Activated CD8-positive, alpha-beta T cell treated with anti-CD3 and anti-CD28 coated beads, Interleukin-2, amount 10 ng/mL, durations not matched to agents 7 days and 5 days (primary cell): ENCODE measurements around the gene HMGN4. TPM values are rescaled to one million over a fixed set of nuclear protein-coding genes. Genes with fewer than 3 reads are reported as not detected.

Source experiments
- ATAC-seq: fragments of 150-1000 bp; cut with Tn5 transposase; one replicate; pipeline ENCODE4 v1.10.0; 2021; ENCODE audit warnings: moderate library complexity
- CTCF ChIA-PET: fragments of 350-600 bp; sonication (Branson Sonifier 250); formaldehyde crosslinking; loops from one replicate; lab custom pipeline; 2021; ENCODE audit warnings: antibody characterized with exemption; lab: Charles Lee
- POLR2A ChIA-PET: fragments of 350-600 bp; sonication (Branson Sonifier 250); formaldehyde crosslinking; loops from one replicate; lab custom pipeline; 2021; ENCODE audit warnings: antibody characterized with exemption; lab: Charles Lee
- DNase-seq: peaks from one replicate; pipeline ENCODE4 v3.0.0-alpha.2; 2020
- H3K27ac Mint-ChIP-seq: one replicate; pipeline ENCODE4 v1.8.0; 2021; ENCODE audit warnings: mild to moderate bottlenecking, mixed read lengths
- H3K27me3 Mint-ChIP-seq: one replicate; pipeline ENCODE4 v1.8.0; 2021; ENCODE audit warnings: low read depth, mixed read lengths
- H3K36me3 Mint-ChIP-seq: one replicate; pipeline ENCODE4 v1.8.0; 2021; ENCODE audit warnings: low read depth, mixed read lengths
- H3K4me1 Mint-ChIP-seq: one replicate; pipeline ENCODE4 v1.8.0; 2021; ENCODE audit warnings: low read depth, mixed read lengths
- H3K4me3 Mint-ChIP-seq: one replicate; pipeline ENCODE4 v1.8.0; 2021; ENCODE audit warnings: mild to moderate bottlenecking, mixed read lengths
- H3K9me3 Mint-ChIP-seq: one replicate; pipeline ENCODE4 v1.8.0; 2022; ENCODE audit warnings: mixed read lengths; ENCODE audit not compliant: insufficient read depth
- total RNA-seq, 2 experiments: library from RNA; stranded (reverse); gene quantifications; one replicate each; pipeline ENCODE4 v1.2.3, GENCODE V29; 2021

HMGN4 gene
- total RNA-seq, 2 experiments from 2014 or later, result 80.8 to 84.9 TPM

DNA sequence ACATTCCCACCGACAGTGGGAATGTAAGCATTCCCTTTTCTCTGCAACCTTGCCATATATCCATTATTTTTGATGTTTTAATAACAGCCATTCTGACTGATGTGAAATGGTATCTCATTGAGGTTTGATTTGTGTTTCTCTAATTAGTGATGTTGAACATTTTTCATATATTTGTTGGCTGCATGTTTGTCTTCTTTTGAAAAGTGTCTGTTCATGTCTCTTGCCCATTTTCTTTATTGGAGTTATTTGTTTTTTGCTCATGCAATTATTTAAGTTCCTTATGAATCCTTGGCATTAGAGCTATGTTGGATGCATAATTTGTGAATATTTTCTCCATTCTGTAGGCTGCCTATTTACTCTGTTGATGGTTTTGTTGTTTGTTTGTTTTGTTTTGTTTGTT lies 40.6 kb downstream of the HMGN4 start:
- CTCF ChIA-PET, result interaction anchor here (2.0 to 20.0 kb wide), 2 partner anchors 15 to 257 kb away, joined by 7 to 298 read pairs; no protein-coding TSS in a partner anchor
- POLR2A ChIA-PET, result no interaction called here
- DNase-seq (no peak), ATAC-seq (no peak)
- H3K4me3 Mint-ChIP-seq, result no peak overlapping the region
- H3K4me1 Mint-ChIP-seq, result peaks cover 21% of the 10 kb centered on the region
- peaks cover 31% of the 10 kb centered on the region for H3K27me3 Mint-ChIP-seq
- no peak overlapping the region for H3K27ac Mint-ChIP-seq
- H3K36me3 Mint-ChIP-seq, result peaks cover 5% of the 10 kb centered on the region
- no peaks in the 10 kb centered on the region for H3K9me3 Mint-ChIP-seq

DNA sequence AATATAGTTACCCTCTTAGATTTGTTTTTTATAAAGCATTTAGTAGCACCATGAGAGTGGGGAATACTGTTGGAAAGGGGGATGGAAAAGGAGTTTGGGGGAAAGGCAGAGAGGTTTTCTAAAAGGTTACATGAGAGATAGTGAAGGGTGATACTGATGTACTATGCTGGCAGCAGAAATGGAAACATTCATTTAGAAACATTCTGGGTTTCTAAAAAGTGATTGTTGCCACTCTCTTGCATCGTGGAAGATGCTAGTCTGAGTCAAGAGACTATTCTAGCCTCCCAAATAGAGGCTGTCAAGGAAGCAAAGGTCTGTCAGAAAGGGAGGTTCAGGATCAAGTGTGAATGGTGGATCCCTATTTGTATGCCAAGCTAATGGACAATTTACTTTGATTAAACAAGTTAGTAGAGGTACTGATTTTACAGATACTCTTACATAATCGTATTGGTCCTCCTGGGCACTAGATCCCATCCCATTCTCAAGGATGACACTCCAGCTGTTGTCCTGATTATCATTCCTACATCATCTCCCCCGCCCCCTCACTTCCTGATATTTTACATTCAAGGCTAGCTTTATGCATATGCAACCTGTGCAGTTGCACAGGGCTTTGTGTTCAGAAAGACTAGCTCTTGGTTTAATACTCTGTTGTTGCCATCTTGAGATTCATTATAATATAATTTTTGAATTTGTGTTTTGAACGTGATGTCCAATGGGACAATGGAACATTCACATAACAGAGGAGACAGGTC lies 43.2 kb downstream of the HMGN4 start:
- ChIA-PET POLR2A (no interaction called here), CTCF (interaction anchor here (2.2 to 20.0 kb wide), 2 partner anchors 10 to 12 kb away, joined by 5 to 298 read pairs; no protein-coding TSS in a partner anchor)
- peaks cover 13% of the 10 kb centered on the region for H3K4me1 Mint-ChIP-seq
- H3K36me3 Mint-ChIP-seq, result peaks cover 5% of the 10 kb centered on the region
- H3K4me3 Mint-ChIP-seq, result no peak overlapping the region
- no peaks in the 10 kb centered on the region for H3K9me3 Mint-ChIP-seq
- ATAC-seq (no peak), DNase-seq (no peak)
- peaks cover 40% of the 10 kb centered on the region for H3K27me3 Mint-ChIP-seq
- no peak overlapping the region for H3K27ac Mint-ChIP-seq

DNA sequence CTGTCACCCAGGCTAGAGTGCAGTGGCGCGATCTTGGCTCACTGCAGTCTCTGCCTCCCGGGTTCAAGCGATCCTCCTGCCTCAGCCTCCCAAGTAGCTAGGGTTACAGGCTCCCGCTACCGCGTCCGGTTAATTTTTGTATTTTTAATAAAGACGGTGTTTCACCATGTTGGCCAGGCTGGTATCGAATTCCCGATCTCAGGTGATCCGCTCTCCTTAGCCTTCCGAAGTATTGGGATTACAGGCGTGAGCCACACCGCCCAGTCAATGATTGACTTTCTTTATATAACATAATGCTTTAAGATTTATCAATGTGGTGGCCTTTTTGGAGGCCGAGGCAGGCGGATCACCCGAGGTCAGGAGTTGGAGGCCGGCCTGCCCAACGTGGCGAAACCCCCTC lies 50.8 kb downstream of the HMGN4 start:
- H3K36me3 Mint-ChIP-seq, result no peaks in the 10 kb centered on the region
- no peak overlapping the region for H3K27ac Mint-ChIP-seq
- peaks cover 36% of the 10 kb centered on the region for H3K27me3 Mint-ChIP-seq
- H3K4me1 Mint-ChIP-seq, result no peaks in the 10 kb centered on the region
- DNase-seq (no peak), ATAC-seq (no peak)
- no peaks in the 10 kb centered on the region for H3K9me3 Mint-ChIP-seq
- ChIA-PET POLR2A (no interaction called here), CTCF (interaction anchor here (1.1 kb wide), 1 partner anchor 12 kb away, joined by 3 read pairs; no protein-coding TSS in a partner anchor)
- no peak overlapping the region for H3K4me3 Mint-ChIP-seq

DNA sequence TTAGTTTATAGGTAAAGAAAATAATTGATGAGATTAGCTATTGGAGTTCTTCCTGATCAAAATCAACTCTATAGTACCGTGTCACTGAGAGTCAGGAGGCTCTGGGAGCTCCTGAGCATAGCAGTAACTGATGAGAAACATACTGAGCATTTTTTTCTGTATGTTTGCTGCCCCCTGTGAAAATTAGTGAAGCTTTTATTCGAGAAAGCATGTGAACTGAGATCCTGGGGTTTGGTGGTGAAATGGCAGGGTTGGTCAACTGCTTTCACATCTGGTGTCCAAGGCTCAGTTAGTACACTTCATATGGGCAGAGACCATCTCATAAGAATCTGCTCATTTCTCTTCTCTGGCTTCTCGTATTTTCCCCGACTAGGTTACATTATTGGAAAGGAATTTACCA lies 54.5 kb downstream of the HMGN4 start:
- Mint-ChIP-seq H3K27ac (no peak overlapping the region), H3K4me3 (no peak overlapping the region), H3K4me1 (peaks cover 7% of the 10 kb centered on the region), H3K36me3 (no peaks in the 10 kb centered on the region), H3K27me3 (peaks cover 30% of the 10 kb centered on the region), H3K9me3 (no peaks in the 10 kb centered on the region)
- POLR2A ChIA-PET, result interaction anchor here (0.6 kb wide), 1 partner anchor 1300 kb away, joined by 3 read pairs; no protein-coding TSS in a partner anchor
- CTCF ChIA-PET, result interaction anchor here (4.8 to 6.3 kb wide), 2 partner anchors 15 to 253 kb away, joined by 58 to 298 read pairs; no protein-coding TSS in a partner anchor
- ATAC-seq (no peak), DNase-seq (no peak)

DNA sequence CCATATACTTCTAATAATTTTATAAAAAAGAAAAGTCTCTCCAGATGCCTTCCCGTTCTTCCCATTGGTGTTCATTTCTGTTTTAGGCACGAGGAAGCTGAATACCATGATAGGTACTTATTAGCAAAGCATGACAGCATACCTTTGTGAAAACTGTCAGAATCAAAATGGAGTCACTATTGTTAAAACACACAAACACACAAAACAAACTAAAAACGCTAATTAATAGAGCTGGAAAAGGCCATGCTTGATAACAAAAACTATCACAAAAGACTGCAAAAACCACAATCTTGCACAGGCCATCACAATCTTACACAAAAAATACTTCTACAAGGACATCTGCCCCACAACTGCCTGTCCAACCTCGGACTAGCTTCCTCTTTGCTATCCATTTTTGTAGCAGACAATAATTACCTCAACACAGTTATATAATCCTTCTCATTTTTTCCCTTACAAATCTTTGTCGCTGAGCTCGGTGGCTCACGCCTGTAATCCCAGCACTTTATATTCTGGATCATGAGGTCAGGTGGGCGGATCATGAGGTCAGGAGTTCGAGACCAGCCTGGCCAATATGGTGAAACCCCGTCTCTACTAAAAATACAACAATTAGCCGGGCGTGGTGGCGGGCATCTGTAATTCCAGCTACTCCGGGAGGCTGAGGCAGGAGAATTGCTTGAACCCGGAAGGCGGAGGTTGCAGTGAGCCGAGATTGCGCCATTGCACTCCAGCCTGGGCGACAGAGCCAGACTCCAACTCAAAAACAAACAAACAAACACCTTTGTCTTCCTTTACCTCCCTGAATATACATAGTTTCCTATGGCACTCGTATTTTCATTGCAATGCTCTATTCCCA lies 55.3 kb downstream of the HMGN4 start:
- no peak for DNase-seq
- no peak overlapping the region for H3K4me3 Mint-ChIP-seq
- peaks cover 1% of the 10 kb centered on the region for H3K36me3 Mint-ChIP-seq
- no peak for ATAC-seq
- H3K4me1 Mint-ChIP-seq, result peaks cover 16% of the 10 kb centered on the region
- no peak overlapping the region for H3K27ac Mint-ChIP-seq
- POLR2A ChIA-PET, result interaction anchor here (0.6 kb wide), 1 partner anchor 252 kb away, joined by 3 read pairs; no protein-coding TSS in a partner anchor
- peaks cover 30% of the 10 kb centered on the region for H3K27me3 Mint-ChIP-seq
- H3K9me3 Mint-ChIP-seq, result no peaks in the 10 kb centered on the region
- CTCF ChIA-PET, result interaction anchor here (4.8 to 6.3 kb wide), 2 partner anchors 16 to 253 kb away, joined by 58 to 298 read pairs; no protein-coding TSS in a partner anchor

DNA sequence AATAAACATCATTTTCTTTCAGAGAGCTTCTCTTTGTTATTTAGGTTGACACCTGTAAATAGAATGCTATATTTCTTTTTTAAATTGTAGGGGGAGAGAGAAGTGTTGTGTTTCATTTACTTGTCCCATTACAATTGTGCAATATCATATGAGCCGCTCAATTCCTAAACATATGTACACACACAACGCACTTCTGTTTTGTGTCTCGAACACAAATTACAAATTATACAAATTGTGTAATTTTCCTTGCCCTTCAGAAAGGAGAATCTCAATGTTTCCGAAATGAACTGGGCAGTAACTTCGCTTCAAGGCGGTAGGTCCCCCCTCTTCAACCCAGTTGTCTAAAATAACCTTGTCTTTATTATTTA lies 55.9 kb downstream of the HMGN4 start:
- DNase-seq, result no peak
- H3K4me1 Mint-ChIP-seq, result peaks cover 19% of the 10 kb centered on the region
- H3K27ac Mint-ChIP-seq, result no peak overlapping the region
- POLR2A ChIA-PET, result no interaction called here
- H3K36me3 Mint-ChIP-seq, result peaks cover 4% of the 10 kb centered on the region
- H3K4me3 Mint-ChIP-seq, result no peak overlapping the region
- no peaks in the 10 kb centered on the region for H3K9me3 Mint-ChIP-seq
- H3K27me3 Mint-ChIP-seq, result peaks cover 30% of the 10 kb centered on the region
- CTCF ChIA-PET, result interaction anchor here (4.8 to 6.3 kb wide), 2 partner anchors 17 to 254 kb away, joined by 58 to 298 read pairs; no protein-coding TSS in a partner anchor
- ATAC-seq, result no peak

DNA sequence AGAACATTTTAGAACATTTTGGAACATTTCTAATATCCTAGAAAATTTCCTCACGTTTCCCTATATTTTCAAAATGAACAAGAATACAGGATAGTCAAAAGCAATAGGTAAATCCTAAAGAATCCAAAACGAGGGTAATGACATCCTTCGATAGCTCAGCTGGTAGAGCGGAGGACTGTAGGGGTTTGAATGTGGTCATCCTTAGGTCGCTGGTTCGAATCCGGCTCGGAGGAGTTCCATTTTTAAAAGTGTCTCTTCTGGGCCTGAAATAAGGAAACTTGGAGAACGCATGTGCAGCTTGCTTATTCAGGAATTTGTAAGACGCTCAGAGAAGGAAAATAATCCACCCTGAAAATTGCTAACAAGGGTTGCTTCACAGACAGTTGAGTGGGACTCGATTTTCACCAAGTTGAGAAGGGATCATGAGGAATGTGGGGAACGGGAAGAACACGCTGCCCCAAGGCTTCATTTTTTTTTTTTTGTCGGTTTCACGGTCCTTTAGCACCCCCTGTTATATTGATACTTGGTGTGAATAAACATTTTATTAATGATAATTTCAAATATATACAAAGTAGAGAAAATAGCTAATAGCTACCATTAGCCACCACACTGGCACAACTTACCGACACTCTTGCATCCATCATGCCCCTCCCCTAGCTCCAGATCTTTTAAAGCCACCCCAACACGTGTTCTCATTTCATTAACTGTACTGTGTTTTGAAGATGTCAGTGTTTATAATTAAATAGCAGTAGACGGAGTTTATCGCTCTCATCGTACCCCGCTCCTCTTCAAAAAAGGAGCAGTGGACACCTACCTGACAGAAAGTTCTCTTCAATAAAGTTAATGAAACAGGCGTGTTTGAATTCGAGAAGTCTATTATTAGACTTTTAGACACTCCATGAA lies 56.8 kb downstream of the HMGN4 start:
- ChIA-PET CTCF (interaction anchor here (0.6 to 6.3 kb wide), 28 partner anchors 16 to 546 kb away, joined by 3 to 298 read pairs (median 4); partner anchors contain the start of gene BTN2A2), POLR2A (interaction anchor here (0.7 to 1.4 kb wide), 5 partner anchors 25 to 436 kb away, joined by 3 to 5 read pairs (median 3); a partner anchor contains a TSS)
- Mint-ChIP-seq H3K4me1 (peaks cover 28% of the 10 kb centered on the region), H3K9me3 (no peaks in the 10 kb centered on the region), H3K27me3 (peaks cover 27% of the 10 kb centered on the region), H3K27ac (no peak overlapping the region), H3K4me3 (no peak overlapping the region), H3K36me3 (peaks cover 13% of the 10 kb centered on the region)
- DNase-seq (no peak), ATAC-seq (no peak)

DNA sequence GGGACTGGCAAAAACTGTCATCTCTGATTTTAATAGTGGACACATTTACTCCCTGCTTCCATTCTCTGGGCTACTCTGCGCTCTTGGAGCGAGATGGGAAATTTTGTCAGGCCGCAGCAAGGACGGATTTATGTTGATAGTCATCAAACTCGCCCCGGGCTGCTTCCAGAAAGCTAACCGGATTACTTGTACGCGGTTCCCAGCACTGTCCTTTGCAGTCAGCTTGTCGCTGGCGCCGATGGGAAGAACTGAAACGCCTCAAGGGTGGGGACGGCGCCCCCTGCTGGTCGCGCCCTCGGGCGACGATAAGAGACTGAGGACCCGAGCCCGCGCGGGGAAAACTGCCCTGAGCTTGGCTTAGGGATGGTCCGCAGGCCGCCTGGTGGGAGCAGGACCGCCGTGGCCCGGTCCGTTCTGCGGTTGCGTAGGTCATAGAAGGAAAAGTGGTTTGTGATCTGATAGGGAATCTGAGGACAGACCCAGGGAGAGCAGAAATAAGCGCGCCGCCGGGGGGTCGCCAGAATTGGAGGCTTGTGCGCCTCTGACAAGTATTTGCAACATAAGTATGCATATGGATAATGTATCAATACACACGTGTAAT lies 57.6 kb downstream of the HMGN4 start:
- Mint-ChIP-seq H3K4me1 (peaks cover 31% of the 10 kb centered on the region), H3K36me3 (peaks cover 18% of the 10 kb centered on the region), H3K9me3 (no peaks in the 10 kb centered on the region), H3K4me3 (no peak overlapping the region), H3K27ac (no peak overlapping the region), H3K27me3 (peaks cover 25% of the 10 kb centered on the region)
- CTCF ChIA-PET, result interaction anchor here (0.6 to 6.3 kb wide), 28 partner anchors 18 to 545 kb away, joined by 3 to 298 read pairs (median 4); partner anchors contain the start of gene BTN2A2
- ATAC-seq (peak; percentile 72), DNase-seq (peak; percentile 91)
- POLR2A ChIA-PET, result interaction anchor here (0.7 to 1.4 kb wide), 5 partner anchors 26 to 437 kb away, joined by 3 to 5 read pairs (median 3); a partner anchor contains a TSS
